ENCODE data around the gene IGLL5.
"Not testable (repeated sequence)": the region's sequence is repeated elsewhere in the genome, so short reads cannot be mapped to it uniquely, and the experiment has no call there.

DNA sequence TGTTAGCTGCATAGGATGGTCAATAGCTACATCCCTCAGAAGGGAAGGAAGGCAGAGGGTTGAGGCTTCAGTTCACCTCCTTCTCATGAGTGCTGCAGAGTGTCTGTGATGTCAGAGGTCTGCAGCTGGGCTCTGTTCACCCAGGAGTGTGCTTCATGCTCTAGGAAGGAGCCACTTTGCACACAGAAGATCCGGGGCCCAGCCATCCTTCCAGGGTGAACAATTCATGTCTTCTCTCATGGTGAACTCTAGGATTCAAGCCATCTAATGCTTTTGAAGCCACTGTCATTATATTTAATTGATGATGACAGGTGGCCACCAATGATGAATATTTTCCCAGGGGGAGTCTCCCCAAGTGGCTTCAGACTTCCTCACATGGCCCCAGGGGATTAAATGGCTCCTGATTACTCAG lies 16.2 kb downstream of the IGLL5 start:
- TF ChIP-seq, protein P1, sequence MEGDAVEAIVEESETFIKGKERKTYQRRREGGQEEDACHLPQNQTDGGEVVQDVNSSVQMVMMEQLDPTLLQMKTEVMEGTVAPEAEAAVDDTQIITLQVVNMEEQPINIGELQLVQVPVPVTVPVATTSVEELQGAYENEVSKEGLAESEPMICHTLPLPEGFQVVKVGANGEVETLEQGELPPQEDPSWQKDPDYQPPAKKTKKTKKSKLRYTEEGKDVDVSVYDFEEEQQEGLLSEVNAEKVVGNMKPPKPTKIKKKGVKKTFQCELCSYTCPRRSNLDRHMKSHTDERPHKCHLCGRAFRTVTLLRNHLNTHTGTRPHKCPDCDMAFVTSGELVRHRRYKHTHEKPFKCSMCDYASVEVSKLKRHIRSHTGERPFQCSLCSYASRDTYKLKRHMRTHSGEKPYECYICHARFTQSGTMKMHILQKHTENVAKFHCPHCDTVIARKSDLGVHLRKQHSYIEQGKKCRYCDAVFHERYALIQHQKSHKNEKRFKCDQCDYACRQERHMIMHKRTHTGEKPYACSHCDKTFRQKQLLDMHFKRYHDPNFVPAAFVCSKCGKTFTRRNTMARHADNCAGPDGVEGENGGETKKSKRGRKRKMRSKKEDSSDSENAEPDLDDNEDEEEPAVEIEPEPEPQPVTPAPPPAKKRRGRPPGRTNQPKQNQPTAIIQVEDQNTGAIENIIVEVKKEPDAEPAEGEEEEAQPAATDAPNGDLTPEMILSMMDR (IDR thresholded peaks at IDR 0.05) = not testable (repeated sequence)
- TF ChIP-seq POLR2A, EP300 (IDR thresholded peaks at IDR 0.05): not testable (repeated sequence)

All from ovary (tissue), 3 donors.